Activated CD4-positive, alpha-beta T cell treated with anti-CD3 and anti-CD28 coated beads, Interleukin-10, Interleukin-2, amounts not matched to agents 100 ng/mL and 50 ng/mL, durations not matched to agents 16 hours and 8 hours (primary cell): ENCODE results near the gene PIK3R6.

ENCODE experiments used
- DNase-seq: peaks from one replicate; pipeline ENCODE4 v3.0.0-alpha.2; 2020

The PIK3R6 gene

GRCh38 chr17:8867361-8867981, at the start of gene PIK3R6:
PIK3R6 (minus strand) TSS chr17:8867674; CDS start chr17:8849794, 17,880 bp downstream.
- no peak for DNase-seq

GRCh38 chr17:8916466-8916865, 49.0 kb upstream of the PIK3R6 start:
- no peak for DNase-seq

- no peak for DNase-seq
These were observed 47.1 kb upstream of the PIK3R6 start for GRCh38 chr17:8914554-8914953.

GRCh38 chr17:8913879-8914278, 46.4 kb upstream of the PIK3R6 start:
- no peak for DNase-seq

GRCh38 chr17:8913091-8913490, 45.6 kb upstream of the PIK3R6 start:
- DNase-seq, result no peak

GRCh38 chr17:8912084-8912981, 44.9 kb upstream of the PIK3R6 start:
- DNase-seq, result no peak

GRCh38 chr17:8910969-8911604, 43.6 kb upstream of the PIK3R6 start:
- no peak for DNase-seq

- no peak for DNase-seq
These were observed 42.3 kb upstream of the PIK3R6 start for GRCh38 chr17:8909586-8910270.

- DNase-seq, result no peak
These were observed 37.9 kb upstream of the PIK3R6 start for GRCh38 chr17:8905331-8905730.

- no peak for DNase-seq
These were observed 37.2 kb upstream of the PIK3R6 start for GRCh38 chr17:8904686-8905085.

- no peak for DNase-seq
These were observed 36.7 kb upstream of the PIK3R6 start for GRCh38 chr17:8904201-8904600.

GRCh38 chr17:8900626-8901585, 33.4 kb upstream of the PIK3R6 start:
- DNase-seq, result peak; percentile 36

GRCh38 chr17:8900207-8900606, 32.7 kb upstream of the PIK3R6 start:
- DNase-seq, result no peak

- DNase-seq, result no peak
These were observed 31.2 kb upstream of the PIK3R6 start for GRCh38 chr17:8898636-8899035.

- no peak for DNase-seq
These were observed 30.7 kb upstream of the PIK3R6 start for GRCh38 chr17:8898126-8898525.

- DNase-seq, result no peak
These were observed 29.5 kb upstream of the PIK3R6 start for GRCh38 chr17:8896641-8897635.

GRCh38 chr17:8896087-8896486, 28.6 kb upstream of the PIK3R6 start:
- no peak for DNase-seq

GRCh38 chr17:8894673-8895578, 27.5 kb upstream of the PIK3R6 start:
- DNase-seq, result peak; percentile 75

- no peak for DNase-seq
These were observed 26.8 kb upstream of the PIK3R6 start for GRCh38 chr17:8894202-8894671.
